Neutrophil (primary cell): ENCODE measurements around the gene TRIAP1.
"Not testable (repeated sequence)": the region's sequence is repeated elsewhere in the genome, so short reads cannot be mapped to it uniquely, and the experiment has no call there.

Experiments used
- H3K27ac ChIP-seq: fragments of 200-600 bp; sonication (generic); 2 replicates; pipeline ENCODE4 v1.5.1; 2016; ENCODE audit warnings: mild to moderate bottlenecking, moderate library complexity
- H3K27me3 ChIP-seq: fragments of 200-600 bp; sonication (generic); 2 replicates; pipeline ENCODE4 v1.6.0; 2016; ENCODE audit warnings: mild to moderate bottlenecking
- H3K36me3 ChIP-seq: fragments of 200-600 bp; sonication (generic); 2 replicates; pipeline ENCODE4 v1.5.1; 2017
- H3K4me1 ChIP-seq, 2 experiments: fragments of 200-600 bp in 1 of 2; sonication (generic) in 1 of 2; 1 replicate in 1 of 2; 2 replicates in 1 of 2; pipeline versions ENCODE4 v1.5.1 to v1.6.1; 2013 to 2016; ENCODE audit warnings: low read depth in 1 of 2, low read length in 1 of 2, mild to moderate bottlenecking in 1 of 2, moderate library complexity in 1 of 2; ENCODE audit not compliant: control insufficient read depth in 1 of 2, insufficient read depth in 1 of 2
- H3K4me3 ChIP-seq, 2 experiments: fragments of 200-600 bp in 1 of 2; sonication (generic) in 1 of 2; 1 replicate in 1 of 2; 2 replicates in 1 of 2; pipeline ENCODE4 v1.5.1; 2013 to 2016; ENCODE audit warnings: low read depth in 1 of 2, low read length in 1 of 2, mild to moderate bottlenecking in 1 of 2, moderate library complexity in 1 of 2
- H3K9me3 ChIP-seq: fragments of 200-600 bp; sonication (generic); 2 replicates; pipeline ENCODE4 v1.5.1; 2016
- TF ChIP-seq, protein P1 (sequence below): fragments of 200-600 bp; sonication (generic); IDR thresholded peaks from 2 replicates; pipeline ENCODE4 v1.5.1; 2016; ENCODE audit warnings: antibody characterized with exemption

Gene TRIAP1

GRCh38 chr12:120460157-120460556 lies 14.0 kb upstream of the TRIAP1 start:
- Histone ChIP-seq H3K4me3 (no peak overlapping the region), H3K27me3 (no peaks in the 10 kb centered on the region), H3K27ac (peak overlapping the region; percentile 40), H3K9me3 (no peaks in the 10 kb centered on the region), H3K36me3 (peaks cover 99% of the 10 kb centered on the region), H3K4me1 (no peaks in the 10 kb centered on the region)
- TF ChIP-seq, protein P1, sequence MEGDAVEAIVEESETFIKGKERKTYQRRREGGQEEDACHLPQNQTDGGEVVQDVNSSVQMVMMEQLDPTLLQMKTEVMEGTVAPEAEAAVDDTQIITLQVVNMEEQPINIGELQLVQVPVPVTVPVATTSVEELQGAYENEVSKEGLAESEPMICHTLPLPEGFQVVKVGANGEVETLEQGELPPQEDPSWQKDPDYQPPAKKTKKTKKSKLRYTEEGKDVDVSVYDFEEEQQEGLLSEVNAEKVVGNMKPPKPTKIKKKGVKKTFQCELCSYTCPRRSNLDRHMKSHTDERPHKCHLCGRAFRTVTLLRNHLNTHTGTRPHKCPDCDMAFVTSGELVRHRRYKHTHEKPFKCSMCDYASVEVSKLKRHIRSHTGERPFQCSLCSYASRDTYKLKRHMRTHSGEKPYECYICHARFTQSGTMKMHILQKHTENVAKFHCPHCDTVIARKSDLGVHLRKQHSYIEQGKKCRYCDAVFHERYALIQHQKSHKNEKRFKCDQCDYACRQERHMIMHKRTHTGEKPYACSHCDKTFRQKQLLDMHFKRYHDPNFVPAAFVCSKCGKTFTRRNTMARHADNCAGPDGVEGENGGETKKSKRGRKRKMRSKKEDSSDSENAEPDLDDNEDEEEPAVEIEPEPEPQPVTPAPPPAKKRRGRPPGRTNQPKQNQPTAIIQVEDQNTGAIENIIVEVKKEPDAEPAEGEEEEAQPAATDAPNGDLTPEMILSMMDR: no peak

DNA sequence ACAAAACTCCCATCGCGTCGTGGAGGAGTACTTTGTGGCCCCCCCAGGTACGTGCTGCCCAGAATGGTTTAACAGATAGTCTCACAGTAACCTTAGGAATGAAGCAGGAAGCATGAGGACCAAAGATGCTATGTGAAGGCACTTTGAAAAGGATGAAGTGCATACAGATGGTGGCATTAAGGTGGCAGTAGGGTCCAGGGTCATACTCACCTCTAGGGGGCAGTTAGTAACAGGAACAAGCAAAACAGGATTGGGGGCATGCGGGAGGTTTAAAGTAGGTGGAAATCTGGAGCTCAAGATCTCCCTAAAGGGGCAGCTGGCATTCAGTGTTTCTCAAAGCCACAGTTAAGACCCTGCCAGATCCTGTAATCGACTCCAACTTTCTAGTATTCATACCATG lies 10.9 kb upstream of the TRIAP1 start:
- H3K36me3 ChIP-seq: peaks cover 72% of the 10 kb centered on the region
- H3K27me3 ChIP-seq: no peaks in the 10 kb centered on the region
- TF ChIP-seq, protein P1: no peak
- no peaks in the 10 kb centered on the region for H3K4me1 ChIP-seq
- no peak overlapping the region for H3K4me3 ChIP-seq
- no peaks in the 10 kb centered on the region for H3K9me3 ChIP-seq
- H3K27ac ChIP-seq: no peak overlapping the region

DNA sequence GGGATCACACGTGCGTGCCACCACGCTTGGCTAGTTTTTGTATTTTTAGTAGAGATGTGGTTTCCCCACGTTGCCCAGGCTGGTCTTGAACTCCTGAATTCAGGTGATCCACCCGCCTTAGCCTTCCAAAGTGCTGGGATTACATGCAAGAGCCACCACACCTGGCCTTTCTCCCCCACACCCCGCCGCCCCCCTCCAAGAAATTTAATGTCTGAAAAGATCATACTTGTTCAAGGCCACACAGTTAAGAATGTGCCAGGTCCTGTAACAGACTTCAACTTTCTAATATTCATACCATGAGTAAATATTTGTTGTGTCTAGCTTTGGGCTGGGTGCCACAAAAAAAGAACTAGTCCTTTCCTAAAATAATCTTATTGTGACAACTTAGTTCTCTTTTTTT lies 9.1 kb upstream of the TRIAP1 start:
- H3K4me1 ChIP-seq: no peaks in the 10 kb centered on the region
- H3K4me3 ChIP-seq: no peak overlapping the region
- H3K36me3 ChIP-seq: peaks cover 54% of the 10 kb centered on the region
- H3K27me3 ChIP-seq: no peaks in the 10 kb centered on the region
- no peak overlapping the region for H3K27ac ChIP-seq
- H3K9me3 ChIP-seq: no peaks in the 10 kb centered on the region
- TF ChIP-seq, protein P1: no peak

DNA sequence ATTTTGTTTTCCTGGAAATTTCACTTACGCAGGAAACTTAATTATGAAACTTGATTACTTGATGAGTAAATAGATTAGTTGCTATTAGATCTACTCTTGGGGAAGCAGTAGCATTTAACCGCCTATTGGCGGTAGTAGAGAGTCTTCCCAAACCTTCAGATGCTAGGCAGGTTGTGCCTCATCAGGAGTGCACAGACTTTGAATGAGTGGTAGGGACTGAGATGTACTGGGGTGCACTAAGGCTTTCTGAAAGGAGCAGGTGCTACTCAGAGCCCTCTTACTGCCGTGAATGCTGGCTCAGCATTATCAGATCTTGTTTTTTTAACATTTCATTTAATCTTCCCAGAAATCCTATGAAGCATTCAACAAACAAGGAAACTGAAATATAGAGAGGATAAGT lies 7.8 kb upstream of the TRIAP1 start:
- TF ChIP-seq, protein P1: peak; percentile 43
- H3K4me1 ChIP-seq: no peaks in the 10 kb centered on the region
- H3K36me3 ChIP-seq: peaks cover 41% of the 10 kb centered on the region

DNA sequence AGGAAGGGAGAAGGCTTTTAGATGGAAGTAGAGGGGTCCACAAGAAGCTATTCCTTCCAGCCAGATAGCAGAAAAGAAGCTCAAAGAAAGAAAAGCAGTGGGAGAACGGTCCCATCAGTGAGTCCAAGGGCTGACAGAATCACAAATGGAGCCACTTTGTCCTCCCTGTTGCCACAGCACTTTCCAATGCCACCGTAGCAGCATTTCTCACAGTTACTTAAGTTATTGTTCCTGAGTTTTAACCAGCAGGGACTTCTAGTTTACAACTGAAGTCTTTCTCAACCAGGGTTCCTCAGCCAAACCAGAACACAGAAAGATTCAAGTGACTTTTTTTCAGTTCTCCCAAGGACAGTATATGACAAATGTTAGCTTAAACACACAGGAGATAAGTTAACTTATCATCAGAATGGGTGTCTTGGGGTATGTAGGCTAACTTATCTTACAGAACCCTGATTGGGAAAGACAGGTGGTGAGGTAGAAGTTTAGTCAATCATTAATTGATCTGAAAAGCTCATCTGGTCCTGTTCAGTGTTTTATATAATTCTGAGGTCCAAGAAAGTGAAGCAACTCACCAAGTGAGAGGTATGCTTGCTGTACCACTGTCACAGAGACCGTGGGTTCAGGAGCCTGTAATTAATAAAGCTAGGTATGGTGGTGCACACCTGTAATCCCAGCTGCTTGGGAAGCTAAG lies 7.0 kb upstream of the TRIAP1 start:
- TF ChIP-seq, protein P1: no peak
- Histone ChIP-seq H3K36me3 (peaks cover 33% of the 10 kb centered on the region), H3K9me3 (no peaks in the 10 kb centered on the region)

More for the DNA sequence above, 7.8 kb upstream of the TRIAP1 start:
- no peaks in the 10 kb centered on the region for H3K9me3 ChIP-seq
- H3K27me3 ChIP-seq: no peaks in the 10 kb centered on the region
- no peak overlapping the region for H3K4me3 ChIP-seq
- H3K27ac ChIP-seq: no peak overlapping the region

GRCh38 chr12:120452524-120452923 lies 6.3 kb upstream of the TRIAP1 start:
- not testable (repeated sequence) for H3K27me3 ChIP-seq, H3K9me3 ChIP-seq, H3K27ac ChIP-seq, H3K4me1 ChIP-seq, H3K4me3 ChIP-seq
- H3K36me3 ChIP-seq: peaks cover 26% of the 10 kb centered on the region

More for the DNA sequence above, 7.0 kb upstream of the TRIAP1 start:
- H3K27ac ChIP-seq: no peak overlapping the region
- no peak overlapping the region for H3K4me3 ChIP-seq
- H3K27me3 ChIP-seq: no peaks in the 10 kb centered on the region
- H3K4me1 ChIP-seq: no peaks in the 10 kb centered on the region
